ENCODE measurements around the gene MAOB. TPM values are rescaled to one million over a fixed set of nuclear protein-coding genes. Genes with fewer than 3 reads are reported as not detected.

Gene MAOB
- total RNA-seq, 2 experiments from 2014 or later, result not detected

GRCh38 chrX:43846558-43846957, 35.7 kb downstream of the MAOB start:
- DNase-seq (no peak), ATAC-seq (no peak)
- Mint-ChIP-seq H3K4me3 (no peak overlapping the region), H3K4me1 (ENCODE audit: low read depth) (no peaks in the 10 kb centered on the region), H3K27me3 (no peaks in the 10 kb centered on the region), H3K36me3 (ENCODE audit: low read depth) (no peaks in the 10 kb centered on the region), H3K27ac (no peak overlapping the region), H3K9me3 (no peaks in the 10 kb centered on the region)
- no peak for TF ChIP-seq CTCF (IDR thresholded peaks at IDR 0.05)
- POLR2A ChIA-PET, result no interaction called here
- intact Hi-C loops (cut with micrococcal nuclease), result no loop called here
- CTCF ChIA-PET, result no interaction called here

- Mint-ChIP-seq H3K27me3 (no peaks in the 10 kb centered on the region), H3K27ac (no peak overlapping the region), H3K4me1 (ENCODE audit: low read depth) (no peaks in the 10 kb centered on the region), H3K36me3 (ENCODE audit: low read depth) (no peaks in the 10 kb centered on the region), H3K4me3 (no peak overlapping the region), H3K9me3 (no peaks in the 10 kb centered on the region)
- no peak for DNase-seq
- TF ChIP-seq CTCF (IDR thresholded peaks at IDR 0.05), result no peak
- ATAC-seq, result no peak
- POLR2A ChIA-PET, result no interaction called here
- CTCF ChIA-PET, result no interaction called here
- intact Hi-C loops (cut with micrococcal nuclease), result no loop called here
Measured at GRCh38 chrX:43845776-43846175, 36.5 kb downstream of the MAOB start.

GRCh38 chrX:43840265-43840664, 42.0 kb downstream of the MAOB start:
- no peak for DNase-seq
- ChIA-PET POLR2A (interaction anchor here (0.6 kb wide), 1 partner anchor 104 kb away, joined by 5 read pairs; no protein-coding TSS in a partner anchor), CTCF (no interaction called here)
- H3K27ac Mint-ChIP-seq, result no peak overlapping the region
- H3K36me3 Mint-ChIP-seq (ENCODE audit: low read depth), result no peaks in the 10 kb centered on the region
- intact Hi-C loops (cut with micrococcal nuclease), result no loop called here
- no peaks in the 10 kb centered on the region for H3K27me3 Mint-ChIP-seq
- no peak for TF ChIP-seq CTCF (IDR thresholded peaks at IDR 0.05)
- H3K9me3 Mint-ChIP-seq, result no peaks in the 10 kb centered on the region
- H3K4me1 Mint-ChIP-seq (ENCODE audit: low read depth), result no peaks in the 10 kb centered on the region
- ATAC-seq, result no peak
- no peak overlapping the region for H3K4me3 Mint-ChIP-seq

- H3K27ac Mint-ChIP-seq, result no peak overlapping the region
- no peak overlapping the region for H3K4me3 Mint-ChIP-seq
- CTCF ChIA-PET, result interaction anchor here (0.9 to 1.8 kb wide), 4 partner anchors 8 to 407 kb away, joined by 3 to 8 read pairs (median 4); no protein-coding TSS in a partner anchor
- intact Hi-C loops (cut with micrococcal nuclease), result no loop called here
- H3K27me3 Mint-ChIP-seq, result no peaks in the 10 kb centered on the region
- DNase-seq (no peak), ATAC-seq (no peak)
- no peaks in the 10 kb centered on the region for H3K9me3 Mint-ChIP-seq
- POLR2A ChIA-PET, result no interaction called here
- no peaks in the 10 kb centered on the region for H3K36me3 Mint-ChIP-seq (ENCODE audit: low read depth)
- TF ChIP-seq CTCF (IDR thresholded peaks at IDR 0.05), result peak; percentile 32
- H3K4me1 Mint-ChIP-seq (ENCODE audit: low read depth), result no peaks in the 10 kb centered on the region
Measured at GRCh38 chrX:43836435-43837184, 45.6 kb downstream of the MAOB start.

- no peaks in the 10 kb centered on the region for H3K27me3 Mint-ChIP-seq
- no peaks in the 10 kb centered on the region for H3K36me3 Mint-ChIP-seq (ENCODE audit: low read depth)
- TF ChIP-seq CTCF (IDR thresholded peaks at IDR 0.05), result no peak
- ChIA-PET POLR2A (no interaction called here), CTCF (interaction anchor here (0.9 to 1.8 kb wide), 5 partner anchors 9 to 408 kb away, joined by 3 to 8 read pairs (median 4); no protein-coding TSS in a partner anchor)
- H3K27ac Mint-ChIP-seq, result no peak overlapping the region
- no peak overlapping the region for H3K4me3 Mint-ChIP-seq
- DNase-seq (no peak), ATAC-seq (no peak)
- H3K4me1 Mint-ChIP-seq (ENCODE audit: low read depth), result no peaks in the 10 kb centered on the region
- H3K9me3 Mint-ChIP-seq, result no peaks in the 10 kb centered on the region
- intact Hi-C loops (cut with micrococcal nuclease), result no loop called here
Measured at GRCh38 chrX:43835559-43835958, 46.7 kb downstream of the MAOB start.
